A549 treated with CpdA at 1 μM for 4 hours (cell line): ENCODE data around the gene CLCN4. TPM values are rescaled to one million over a fixed set of nuclear protein-coding genes. Genes with fewer than 3 reads are reported as not detected.

Experiments
- total RNA-seq: library from RNA; stranded (reverse); fragments of 200-300 nt; extraction: Qiagen RNA extraction; gene quantifications from 5 replicates; pipeline ENCODE4 v1.2.3, GENCODE V29; 2022; ENCODE audit warnings: low read depth

The CLCN4 gene
- 3.1 to 5.0 TPM (median 4.0 TPM) in 5 replicates for total RNA-seq

DNA sequence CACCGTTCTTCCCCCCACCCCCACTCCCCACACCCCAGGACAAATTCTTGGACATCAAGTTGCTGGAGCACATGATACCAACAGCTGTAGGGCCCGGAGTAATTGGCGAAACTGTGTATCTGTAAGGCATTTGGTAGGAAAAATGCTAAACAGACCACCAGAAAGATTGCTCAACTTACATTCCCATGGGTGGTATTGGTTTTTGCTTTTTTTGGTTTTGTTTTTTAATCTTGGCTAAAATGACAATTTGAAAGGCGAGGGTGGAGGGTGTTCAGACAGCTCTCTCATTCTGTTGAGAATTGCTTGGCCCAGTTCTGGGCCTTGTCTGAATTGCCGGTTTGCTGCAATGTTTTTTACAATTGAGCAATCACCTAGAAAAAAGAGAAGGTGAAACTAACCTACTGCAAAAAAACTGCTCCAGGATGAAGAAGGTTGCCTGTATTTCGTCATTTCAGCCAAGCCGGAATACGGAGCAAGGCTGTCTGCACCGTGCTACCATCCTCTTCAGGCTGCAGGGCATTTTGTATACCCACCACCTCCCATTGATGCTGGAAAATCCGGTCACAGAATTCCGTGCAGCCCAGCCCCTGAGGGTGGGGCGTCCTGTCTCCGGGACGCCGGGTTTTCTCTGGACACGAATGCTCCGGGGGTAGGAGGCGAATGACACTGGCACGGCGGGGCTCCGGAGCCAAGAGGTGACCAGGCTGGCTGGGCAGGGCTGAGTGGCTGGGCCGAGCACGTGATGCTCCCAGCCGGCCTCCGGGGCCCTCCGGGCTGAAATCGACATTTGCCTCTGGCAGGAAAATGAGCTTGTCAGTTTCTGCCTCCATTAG is at the start of gene CLCN4:
TSS of gene CLCN4 (plus strand) at position 777 of the 833 bp plus-strand sequence. CDS start 28,058 bp downstream, outside the sequence.

Other genes with a start within 250 kb of the CLCN4 start
- gene CLDN34, start 189.6 kb upstream of the CLCN4 start, total RNA-seq, result not detected in 5 replicates